Choroid plexus epithelial cell (primary cell): ENCODE measurements around the gene DYSF.

Experiments
- DNase-seq: peaks from one replicate; pipeline ENCODE4 v3.0.0-alpha.2; 2010; ENCODE audit warnings: low read depth
- H3K4me3 ChIP-seq: 2 replicates; pipeline ENCODE4 v1.5.1; 2011; ENCODE audit warnings: low read depth, mild to moderate bottlenecking, control low read depth, low read length, moderate library complexity
- CTCF ChIP-seq: conservative IDR thresholded peaks from 2 replicates; pipeline ENCODE4 v1.5.1; 2011; ENCODE audit warnings: low read depth, mild to moderate bottlenecking, control low read depth, inconsistent platforms, low read length, moderate library complexity

The DYSF gene

GRCh38 chr2:71697106-71698004 is 244.0 kb downstream of the DYSF start:
- no peak for TF ChIP-seq CTCF
- no peak overlapping the region for H3K4me3 ChIP-seq
- DNase-seq = no peak

GRCh38 chr2:71699428-71699827 is 246.1 kb downstream of the DYSF start:
- H3K4me3 ChIP-seq = no peak overlapping the region
- no peak for TF ChIP-seq CTCF
- DNase-seq = no peak

GRCh38 chr2:71700041-71700657 is 246.8 kb downstream of the DYSF start:
- H3K4me3 ChIP-seq = no peak overlapping the region
- TF ChIP-seq CTCF = no peak
- no peak for DNase-seq

GRCh38 chr2:71700658-71701397 is 247.5 kb downstream of the DYSF start:
- DNase-seq = no peak
- no peak overlapping the region for H3K4me3 ChIP-seq
- no peak for TF ChIP-seq CTCF

GRCh38 chr2:71702071-71702970 is 249.0 kb downstream of the DYSF start:
- H3K4me3 ChIP-seq = no peak overlapping the region
- no peak for DNase-seq
- TF ChIP-seq CTCF = no peak
